ENCODE results near the gene MSTN.

MSTN gene

GRCh38 chr2:190062601-190063000, at the start of gene MSTN:
MSTN (minus strand) TSS chr2:190062729; CDS start chr2:190062596, 133 bp downstream.
- TF ChIP-seq CTCF (IDR thresholded peaks at IDR 0.05; ENCODE audit: low read depth, low read length, missing control alignments): no peak
- H3K4me3 ChIP-seq (replicated peaks; ENCODE audit: low read depth, low read length): no peak within 1 kb of the TSS

DNA sequence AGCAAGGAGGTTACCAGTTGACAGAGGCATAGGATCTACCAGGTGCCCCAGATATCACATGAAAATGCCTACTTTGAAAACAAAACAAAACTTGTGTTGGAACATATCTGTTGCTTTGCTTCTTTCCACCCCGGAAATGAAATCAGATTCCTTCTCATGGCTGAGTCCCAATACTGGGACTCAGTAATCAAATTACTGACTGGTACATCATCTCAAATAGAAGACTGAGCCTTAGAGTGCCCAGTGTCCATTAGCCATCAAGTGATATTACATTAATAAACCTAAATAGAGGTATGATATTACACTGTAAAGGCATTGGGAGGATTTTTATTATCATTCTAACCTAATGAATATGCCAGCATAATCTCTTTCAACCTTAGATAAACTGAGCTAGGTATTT, 48.6 kb upstream of the MSTN start:
- DNase-seq (ENCODE audit: extremely low read depth, low read depth): no peak
- no peak overlapping the region for H3K4me3 ChIP-seq (replicated peaks; ENCODE audit: low read depth, low read length)
- TF ChIP-seq CTCF (IDR thresholded peaks at IDR 0.05; ENCODE audit: low read depth, low read length, missing control alignments): no peak

More at GRCh38 chr2:190062601-190063000, at the start of gene MSTN:
- DNase-seq (ENCODE audit: extremely low read depth, low read depth): no peak

- no peak for TF ChIP-seq CTCF (IDR thresholded peaks at IDR 0.05; ENCODE audit: low read depth, low read length, missing control alignments)
- DNase-seq (ENCODE audit: extremely low read depth, low read depth): no peak
- no peak overlapping the region for H3K4me3 ChIP-seq (replicated peaks; ENCODE audit: low read depth, low read length)
These were observed 48.2 kb upstream of the MSTN start for GRCh38 chr2:190110699-190111098.

- H3K4me3 ChIP-seq (replicated peaks; ENCODE audit: low read depth, low read length): no peak overlapping the region
- no peak for TF ChIP-seq CTCF (IDR thresholded peaks at IDR 0.05; ENCODE audit: low read depth, low read length, missing control alignments)
- no peak for DNase-seq (ENCODE audit: extremely low read depth, low read depth)
These were observed 47.6 kb upstream of the MSTN start for GRCh38 chr2:190110131-190110530.

GRCh38 chr2:190107409-190107808, 44.9 kb upstream of the MSTN start:
- H3K4me3 ChIP-seq (replicated peaks; ENCODE audit: low read depth, low read length): no peak overlapping the region
- no peak for TF ChIP-seq CTCF (IDR thresholded peaks at IDR 0.05; ENCODE audit: low read depth, low read length, missing control alignments)
- no peak for DNase-seq (ENCODE audit: extremely low read depth, low read depth)

GRCh38 chr2:190106783-190107182, 44.3 kb upstream of the MSTN start:
- H3K4me3 ChIP-seq (replicated peaks; ENCODE audit: low read depth, low read length): no peak overlapping the region
- no peak for DNase-seq (ENCODE audit: extremely low read depth, low read depth)
- TF ChIP-seq CTCF (IDR thresholded peaks at IDR 0.05; ENCODE audit: low read depth, low read length, missing control alignments): no peak

GRCh38 chr2:190105554-190105953, 43.0 kb upstream of the MSTN start:
- TF ChIP-seq CTCF (IDR thresholded peaks at IDR 0.05; ENCODE audit: low read depth, low read length, missing control alignments): no peak
- no peak overlapping the region for H3K4me3 ChIP-seq (replicated peaks; ENCODE audit: low read depth, low read length)
- no peak for DNase-seq (ENCODE audit: extremely low read depth, low read depth)

Data from HFF-Myc (cell line).